Dendritic cell treated with granulocyte-macrophage colony-stimulating factor and Interleukin-4, amounts not matched to agents 40 ng/mL and 50 ng/mL, for 4 days (primary cell): ENCODE results near the gene PAEP.
"Not testable (repeated sequence)": the region's sequence is repeated elsewhere in the genome, so short reads cannot be mapped to it uniquely, and the experiment has no call there.

Source experiments
- H3K27ac Mint-ChIP-seq: one replicate; pipeline ENCODE4 v1.8.0; 2022; ENCODE audit warnings: mild to moderate bottlenecking, mixed read lengths
- H3K27me3 Mint-ChIP-seq: one replicate; pipeline ENCODE4 v1.8.0; 2022; ENCODE audit warnings: mild to moderate bottlenecking, mixed read lengths
- H3K36me3 Mint-ChIP-seq: one replicate; pipeline ENCODE4 v1.8.0; 2022; ENCODE audit warnings: low read depth, mixed read lengths
- H3K4me1 Mint-ChIP-seq: one replicate; pipeline ENCODE4 v1.8.0; 2022; ENCODE audit warnings: low read depth, mixed read lengths
- H3K4me3 Mint-ChIP-seq: one replicate; pipeline ENCODE4 v1.8.0; 2022; ENCODE audit warnings: mild to moderate bottlenecking, moderate library complexity, mixed read lengths
- H3K9me3 Mint-ChIP-seq: one replicate; pipeline ENCODE4 v1.8.0; 2022; ENCODE audit warnings: mixed read lengths
- intact Hi-C: fragments of 100-400 bp; cut with micrococcal nuclease; formaldehyde crosslinking; loops from one replicate; pipeline ENCODE4 v1.15.0; 2022

Gene PAEP

GRCh38 chr9:135534192-135534711 is 27.3 kb upstream of the PAEP start:
- peaks cover 20% of the 10 kb centered on the region for H3K27me3 Mint-ChIP-seq
- intact Hi-C loops, H3K36me3 Mint-ChIP-seq, H3K9me3 Mint-ChIP-seq, H3K4me1 Mint-ChIP-seq, H3K4me3 Mint-ChIP-seq, H3K27ac Mint-ChIP-seq: not testable (repeated sequence)

DNA sequence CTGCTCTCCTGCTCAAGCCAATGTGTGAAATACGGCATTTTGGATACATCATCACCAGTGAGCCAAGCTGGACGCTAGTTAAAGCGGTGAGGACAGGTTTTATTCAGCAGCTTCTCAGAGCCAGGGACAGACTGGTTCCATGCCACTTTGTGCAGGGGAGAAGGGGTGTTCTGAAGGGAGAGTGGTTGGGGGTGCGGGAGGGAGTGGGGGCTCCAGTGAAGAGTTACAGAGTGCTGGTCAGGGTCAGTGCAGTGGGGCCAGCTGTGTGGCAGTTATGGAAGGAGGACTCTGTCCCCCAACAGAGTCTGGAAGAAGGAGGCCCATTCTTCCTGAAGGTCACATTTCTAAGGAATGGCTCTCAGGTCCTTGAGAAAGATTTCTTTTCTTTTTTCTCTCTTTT is 26.7 kb upstream of the PAEP start:
- H3K36me3 Mint-ChIP-seq, H3K4me3 Mint-ChIP-seq, H3K27ac Mint-ChIP-seq, intact Hi-C loops, H3K4me1 Mint-ChIP-seq, H3K9me3 Mint-ChIP-seq: not testable (repeated sequence)
- H3K27me3 Mint-ChIP-seq = peaks cover 20% of the 10 kb centered on the region

DNA sequence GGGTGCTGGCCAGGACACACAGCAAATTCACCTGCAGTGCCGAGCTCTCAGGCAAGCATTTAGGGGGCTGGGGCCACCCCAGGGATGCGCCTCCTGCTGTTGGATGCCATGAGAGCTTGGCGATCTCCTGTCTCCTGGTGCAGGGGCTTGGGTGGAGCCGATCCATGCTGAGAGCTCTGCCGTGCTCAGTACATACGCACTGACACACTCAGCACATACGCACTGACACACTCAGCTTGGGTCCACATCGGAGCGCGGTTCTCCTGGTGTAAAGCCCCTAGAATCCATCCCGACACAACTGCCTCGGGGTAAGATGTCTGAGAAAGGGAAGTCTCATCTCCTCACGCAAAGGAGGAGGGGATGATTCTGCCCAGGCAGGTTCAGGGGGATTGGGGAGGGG is 25.9 kb upstream of the PAEP start:
- H3K27me3 Mint-ChIP-seq = peaks cover 20% of the 10 kb centered on the region
- intact Hi-C loops, H3K4me1 Mint-ChIP-seq, H3K4me3 Mint-ChIP-seq, H3K36me3 Mint-ChIP-seq, H3K27ac Mint-ChIP-seq, H3K9me3 Mint-ChIP-seq: not testable (repeated sequence)

GRCh38 chr9:135536216-135536615 is 25.3 kb upstream of the PAEP start:
- intact Hi-C loops = no loop called here
- Mint-ChIP-seq H3K4me3 (no peak overlapping the region), H3K4me1 (no peaks in the 10 kb centered on the region), H3K27me3 (peaks cover 20% of the 10 kb centered on the region), H3K36me3 (no peaks in the 10 kb centered on the region), H3K9me3 (no peaks in the 10 kb centered on the region), H3K27ac (no peak overlapping the region)

DNA sequence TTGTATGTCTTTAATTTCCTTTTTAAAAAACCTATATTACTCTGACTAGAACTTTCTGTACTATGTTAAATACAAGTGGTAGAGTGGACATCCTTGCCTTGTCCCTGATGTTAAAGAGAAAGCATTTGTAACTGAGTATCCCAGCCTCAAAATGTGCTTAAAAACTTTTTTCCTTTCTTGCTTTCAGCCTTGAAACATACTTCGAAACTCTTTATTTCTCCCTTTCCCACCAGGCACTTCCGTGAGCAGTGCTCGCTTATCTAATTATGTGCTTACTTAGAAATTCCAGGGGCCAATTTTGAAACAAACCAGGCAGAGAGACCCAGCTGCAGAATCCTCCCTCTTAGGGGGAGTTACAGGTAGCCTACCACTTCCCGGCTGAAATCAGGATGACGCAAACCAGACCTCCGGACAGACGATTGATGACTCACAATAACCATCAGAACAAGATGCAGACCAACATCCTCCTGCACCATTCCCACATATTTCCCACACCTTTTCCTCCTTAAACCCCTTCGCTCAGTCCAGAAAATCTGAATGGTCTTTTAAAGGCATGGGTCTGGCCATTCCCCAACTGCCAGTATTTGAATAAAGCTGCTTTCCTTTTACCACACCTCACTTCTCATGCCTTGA is 18.2 kb upstream of the PAEP start:
- H3K36me3 Mint-ChIP-seq, intact Hi-C loops, H3K4me3 Mint-ChIP-seq, H3K9me3 Mint-ChIP-seq, H3K4me1 Mint-ChIP-seq, H3K27ac Mint-ChIP-seq: not testable (repeated sequence)
- peaks cover 11% of the 10 kb centered on the region for H3K27me3 Mint-ChIP-seq

DNA sequence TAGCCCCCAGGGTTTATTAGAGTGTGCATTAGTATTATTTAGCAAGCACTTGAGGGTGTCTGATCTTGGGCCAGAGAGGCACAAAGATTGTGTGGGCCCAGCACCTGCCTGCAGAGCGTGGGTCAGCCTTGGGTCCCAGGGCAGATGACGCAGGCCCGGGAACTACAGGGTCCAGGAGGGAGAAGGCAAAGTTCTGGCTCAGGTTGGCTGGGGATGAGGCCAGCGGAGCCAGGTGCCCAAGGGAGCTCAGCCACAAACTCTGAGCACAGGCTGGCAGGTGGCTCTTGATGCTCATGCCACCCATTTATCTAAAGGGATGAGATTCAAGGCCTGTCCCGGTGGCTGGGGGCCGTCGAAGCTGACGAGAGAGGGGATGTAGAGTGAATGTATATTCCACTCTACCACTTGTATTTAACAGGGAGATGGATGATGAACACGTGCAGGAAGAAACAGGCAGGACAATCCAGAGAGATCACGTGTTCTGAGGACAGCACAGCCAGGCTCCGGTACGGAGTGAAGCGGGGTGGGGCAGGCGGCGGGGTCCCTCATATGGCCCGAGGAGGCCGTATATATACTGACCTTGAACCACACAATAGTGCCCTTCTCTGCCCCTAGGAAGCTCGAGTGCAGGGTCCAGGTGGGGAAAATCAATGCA is 16.4 kb upstream of the PAEP start:
- H3K36me3 Mint-ChIP-seq = no peaks in the 10 kb centered on the region
- intact Hi-C loops = no loop called here
- no peak overlapping the region for H3K4me3 Mint-ChIP-seq
- H3K27me3 Mint-ChIP-seq = peaks cover 9% of the 10 kb centered on the region
- H3K4me1 Mint-ChIP-seq = no peaks in the 10 kb centered on the region
- H3K9me3 Mint-ChIP-seq = no peaks in the 10 kb centered on the region
- H3K27ac Mint-ChIP-seq = no peak overlapping the region

DNA sequence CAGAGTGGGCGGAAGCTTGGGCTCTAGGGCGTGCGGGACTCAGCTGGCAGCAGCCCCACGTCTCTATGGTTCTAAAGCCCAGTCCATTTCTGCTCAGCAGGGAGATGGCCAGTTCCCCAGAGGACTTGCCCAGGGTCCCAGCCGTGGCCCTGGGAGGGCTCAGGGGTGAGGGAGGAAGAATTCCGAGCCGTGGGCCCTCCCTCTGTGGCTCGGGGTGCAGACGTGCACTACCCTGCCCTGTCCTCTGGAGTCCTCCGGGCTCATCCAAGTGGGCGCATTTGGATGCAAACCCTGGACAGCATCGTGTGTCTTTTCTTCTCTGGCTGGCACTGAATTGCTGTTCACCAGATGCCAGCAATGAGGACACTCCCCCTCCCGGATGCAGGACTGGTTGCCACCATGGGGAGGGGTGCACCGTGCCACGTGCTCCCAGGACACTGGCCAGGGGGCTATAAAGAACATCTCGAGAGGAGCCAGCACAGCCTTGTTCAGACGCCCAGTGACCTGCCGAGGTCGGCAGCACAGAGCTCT is 15.8 kb upstream of the PAEP start, which contains the start of gene OBP2A:
Gene OBP2A (plus strand): TSS at position 481 of the 531 bp plus-strand sequence. CDS start 55 bp downstream, outside the sequence.
- H3K9me3 Mint-ChIP-seq, H3K4me3 Mint-ChIP-seq, H3K27me3 Mint-ChIP-seq, intact Hi-C loops, H3K36me3 Mint-ChIP-seq, H3K4me1 Mint-ChIP-seq, H3K27ac Mint-ChIP-seq: not testable (repeated sequence)

DNA sequence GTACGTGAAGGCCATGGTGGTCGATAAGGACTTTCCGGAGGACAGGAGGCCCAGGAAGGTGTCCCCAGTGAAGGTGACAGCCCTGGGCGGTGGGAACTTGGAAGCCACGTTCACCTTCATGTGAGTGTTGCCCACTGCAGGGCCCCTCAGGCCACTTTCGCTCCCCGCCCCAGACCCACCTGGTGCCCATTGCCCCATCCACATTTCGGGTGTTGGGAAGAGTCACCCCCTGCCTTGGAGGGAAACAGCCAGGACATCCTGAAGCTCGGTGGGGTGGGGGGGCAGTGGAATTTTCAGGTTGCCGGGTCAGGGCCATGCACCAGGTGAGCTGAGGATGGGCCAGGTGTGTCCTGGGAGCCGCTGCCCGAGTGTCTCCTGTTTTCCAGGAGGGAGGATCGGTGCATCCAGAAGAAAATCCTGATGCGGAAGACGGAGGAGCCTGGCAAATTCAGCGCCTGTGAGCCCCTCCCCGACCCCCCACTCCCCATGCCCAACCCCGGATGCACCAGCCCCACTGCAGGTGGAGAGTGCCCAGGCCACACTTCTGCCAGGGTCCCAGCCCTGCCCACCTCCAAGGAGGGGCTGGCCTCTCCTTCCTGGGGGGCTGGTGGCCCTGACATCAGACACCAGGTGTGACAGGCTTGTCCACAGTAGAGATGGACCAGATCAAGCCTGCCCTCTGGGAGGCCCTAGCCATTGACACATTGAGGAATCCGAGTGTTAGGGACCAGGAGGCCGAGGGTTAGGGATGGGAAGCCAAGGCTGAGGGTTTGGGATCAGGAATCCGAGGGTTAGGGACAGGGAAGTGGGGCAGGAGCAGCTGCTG is 14.6 kb upstream of the PAEP start:
- H3K27ac Mint-ChIP-seq, H3K27me3 Mint-ChIP-seq, H3K4me1 Mint-ChIP-seq, H3K36me3 Mint-ChIP-seq, H3K4me3 Mint-ChIP-seq, H3K9me3 Mint-ChIP-seq, intact Hi-C loops: not testable (repeated sequence)

GRCh38 chr9:135547756-135548736 is 13.5 kb upstream of the PAEP start:
- intact Hi-C loops = no loop called here
- Mint-ChIP-seq H3K27me3 (peaks cover 6% of the 10 kb centered on the region), H3K27ac (no peak overlapping the region), H3K36me3 (no peaks in the 10 kb centered on the region), H3K4me1 (no peaks in the 10 kb centered on the region), H3K9me3 (no peaks in the 10 kb centered on the region), H3K4me3 (no peak overlapping the region)

DNA sequence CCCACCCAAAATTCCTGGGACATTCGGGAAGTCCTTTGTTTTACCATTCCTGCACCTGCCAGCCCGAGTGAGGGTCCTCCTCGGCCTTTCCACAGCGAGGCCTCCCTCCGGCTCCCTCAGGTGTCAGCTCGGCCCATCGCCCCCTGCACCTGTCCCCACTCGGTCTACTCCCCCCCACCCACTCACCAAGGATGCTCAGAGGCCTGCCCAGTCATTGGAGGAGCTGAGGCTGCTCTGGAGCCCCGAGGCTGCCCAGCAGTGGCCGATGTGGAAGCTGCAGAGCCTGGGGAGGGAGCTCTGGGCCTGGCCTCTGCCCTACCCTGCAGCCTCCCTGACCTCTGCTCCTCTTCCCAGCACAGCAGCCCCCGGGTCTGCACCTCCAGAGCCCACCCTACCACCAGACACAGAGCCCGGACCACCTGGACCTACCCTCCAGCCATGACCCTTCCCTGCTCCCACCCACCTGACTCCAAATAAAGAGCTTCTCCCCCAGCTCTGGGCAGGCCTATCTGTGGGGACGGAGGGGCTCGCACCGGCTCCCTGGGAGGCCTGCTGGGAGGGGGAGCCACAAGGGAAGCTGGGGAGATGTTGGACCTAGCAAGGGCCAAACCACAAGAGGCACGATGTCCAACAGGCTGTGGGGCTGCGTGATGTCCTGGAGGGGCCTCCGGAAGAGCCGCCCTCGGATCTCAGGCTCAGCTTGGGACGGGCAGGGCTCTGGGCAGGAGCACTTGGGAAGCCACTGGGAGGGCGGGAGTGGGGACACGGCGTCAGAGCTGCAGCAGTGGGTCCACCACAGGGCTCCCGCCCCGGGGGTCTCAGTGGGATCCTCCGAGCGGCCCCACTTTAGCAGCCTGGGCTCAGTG is 11.8 kb upstream of the PAEP start:
- H3K36me3 Mint-ChIP-seq, H3K27ac Mint-ChIP-seq, H3K4me3 Mint-ChIP-seq, H3K9me3 Mint-ChIP-seq, H3K4me1 Mint-ChIP-seq, H3K27me3 Mint-ChIP-seq, intact Hi-C loops: not testable (repeated sequence)

GRCh38 chr9:135550344-135550918 is 11.1 kb upstream of the PAEP start:
- Mint-ChIP-seq H3K36me3 (no peaks in the 10 kb centered on the region), H3K4me3 (no peak overlapping the region), H3K27me3 (peaks cover 5% of the 10 kb centered on the region), H3K4me1 (no peaks in the 10 kb centered on the region), H3K9me3 (no peaks in the 10 kb centered on the region), H3K27ac (no peak overlapping the region)
- intact Hi-C loops = no loop called here

DNA sequence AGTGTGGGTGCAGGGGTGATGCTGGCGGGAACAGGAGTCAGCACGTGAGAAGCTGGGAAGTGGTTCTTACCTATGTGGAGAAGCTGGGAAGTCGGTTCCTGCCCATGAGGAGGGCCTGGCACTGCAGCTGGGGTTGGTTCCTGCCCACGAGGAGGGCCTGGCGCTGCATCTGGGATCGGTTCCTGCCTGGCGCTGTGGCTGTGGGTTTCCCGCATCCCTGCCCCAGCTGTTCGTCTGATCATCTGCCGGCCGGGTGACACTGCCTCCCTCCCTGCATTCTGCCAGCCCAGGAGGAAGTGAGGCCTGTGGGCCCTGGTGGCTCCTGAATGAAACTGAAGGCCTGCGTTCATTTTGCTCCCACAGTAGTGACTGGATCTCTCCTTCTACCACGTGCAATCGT is 10.5 kb upstream of the PAEP start:
- Mint-ChIP-seq H3K4me1 (no peaks in the 10 kb centered on the region), H3K36me3 (no peaks in the 10 kb centered on the region), H3K27me3 (peaks cover 7% of the 10 kb centered on the region), H3K4me3 (no peak overlapping the region), H3K9me3 (no peaks in the 10 kb centered on the region), H3K27ac (no peak overlapping the region)
- intact Hi-C loops = no loop called here
